Activated CD8-positive, alpha-beta memory T cell treated with anti-CD3 and anti-CD28 coated beads, Interleukin-2, amount 10 ng/mL, durations not matched to agents 7 days and 5 days (primary cell): Measurements from ENCODE around the gene LRIT3. TPM values are rescaled to one million over a fixed set of nuclear protein-coding genes. Genes with fewer than 3 reads are reported as not detected.
A peak's percentile ranks its signal among the peaks of the same experiment; 100 is the strongest.

Source experiments
- ATAC-seq: fragments of 150-1000 bp; cut with Tn5 transposase; one replicate; pipeline ENCODE4 v1.10.0; 2021; ENCODE audit warnings: moderate library complexity
- CTCF ChIA-PET: fragments of 350-600 bp; sonication (Branson Sonifier 250); formaldehyde crosslinking; loops from one replicate; lab custom pipeline; 2021; ENCODE audit warnings: antibody characterized with exemption; lab: Charles Lee
- DNase-seq: peaks from one replicate; pipeline ENCODE4 v3.0.0-alpha.2; 2020
- H3K27ac Mint-ChIP-seq: one replicate; pipeline ENCODE4 v1.8.0; 2021; ENCODE audit warnings: mild to moderate bottlenecking, mixed read lengths
- H3K27me3 Mint-ChIP-seq: one replicate; pipeline ENCODE4 v1.8.0; 2021; ENCODE audit warnings: mixed read lengths
- H3K36me3 Mint-ChIP-seq: one replicate; pipeline ENCODE4 v1.8.0; 2021; ENCODE audit warnings: mild to moderate bottlenecking, mixed read lengths
- H3K4me1 Mint-ChIP-seq: one replicate; pipeline ENCODE4 v1.8.0; 2021; ENCODE audit warnings: mixed read lengths
- H3K4me3 Mint-ChIP-seq: one replicate; pipeline ENCODE4 v1.8.0; 2021; ENCODE audit warnings: mild to moderate bottlenecking, moderate library complexity, mixed read lengths
- H3K9me3 Mint-ChIP-seq: one replicate; pipeline ENCODE4 v1.8.0; 2022; ENCODE audit warnings: low read depth, mixed read lengths
- total RNA-seq, 2 experiments: library from RNA; stranded (reverse); gene quantifications; one replicate each; pipeline ENCODE4 v1.2.3, GENCODE V29; 2021

LRIT3 gene
- under 1 TPM in 1 of 2 experiments, not detected in 1; 0.23 TPM for total RNA-seq

- Mint-ChIP-seq H3K4me3 (no peak within 1 kb of the TSS), H3K36me3 (no peaks in the 10 kb centered on the region), H3K9me3 (no peaks in the 10 kb centered on the region), H3K27ac (no peak within 1 kb of the TSS), H3K27me3 (no peaks in the 10 kb centered on the region), H3K4me1 (no peaks in the 10 kb centered on the region)
- DNase-seq (no peak), ATAC-seq (no peak)
- CTCF ChIA-PET = no interaction called here
Observed at GRCh38 chr4:109847896-109848442, at the start of gene LRIT3. Gene LRIT3 (plus strand): TSS chr4:109848107. CDS start chr4:109848202, 95 bp downstream.

- H3K27ac Mint-ChIP-seq = no peak overlapping the region
- H3K4me1 Mint-ChIP-seq = no peaks in the 10 kb centered on the region
- peaks cover 14% of the 10 kb centered on the region for H3K27me3 Mint-ChIP-seq
- H3K4me3 Mint-ChIP-seq = no peak overlapping the region
- peaks cover 6% of the 10 kb centered on the region for H3K36me3 Mint-ChIP-seq
- no peak for ATAC-seq
- no peak for DNase-seq
- H3K9me3 Mint-ChIP-seq = peaks cover 2% of the 10 kb centered on the region
- CTCF ChIA-PET = interaction anchor here (0.9 kb wide), 1 partner anchor 27 kb away, joined by 3 read pairs; no protein-coding TSS in a partner anchor
Observed at GRCh38 chr4:109798866-109799265, 49.0 kb upstream of the LRIT3 start.

- ATAC-seq (no peak), DNase-seq (no peak)
- Mint-ChIP-seq H3K9me3 (no peaks in the 10 kb centered on the region), H3K27me3 (peaks cover 7% of the 10 kb centered on the region), H3K36me3 (no peaks in the 10 kb centered on the region), H3K4me3 (no peak overlapping the region), H3K4me1 (no peaks in the 10 kb centered on the region), H3K27ac (no peak overlapping the region)
- CTCF ChIA-PET = no interaction called here
Observed at GRCh38 chr4:109801099-109801789, 46.7 kb upstream of the LRIT3 start.

- DNase-seq = no peak
- CTCF ChIA-PET = no interaction called here
- no peak within 1 kb of the TSS for H3K27ac Mint-ChIP-seq
- no peaks in the 10 kb centered on the region for H3K4me1 Mint-ChIP-seq
- no peak within 1 kb of the TSS for H3K4me3 Mint-ChIP-seq
- peaks cover 7% of the 10 kb centered on the region for H3K27me3 Mint-ChIP-seq
- H3K9me3 Mint-ChIP-seq = no peaks in the 10 kb centered on the region
- H3K36me3 Mint-ChIP-seq = no peaks in the 10 kb centered on the region
- no peak for ATAC-seq
Observed at GRCh38 chr4:109801895-109802319, 46.0 kb upstream of the LRIT3 start, which contains the start of gene CFI. Gene CFI (minus strand): TSS chr4:109801999. CDS start chr4:109801971, 28 bp downstream.

GRCh38 chr4:109803924-109804571 lies 43.9 kb upstream of the LRIT3 start:
- ATAC-seq (peak; percentile 67), DNase-seq (no peak)
- CTCF ChIA-PET = interaction anchor here (0.6 to 1.2 kb wide), 5 partner anchors 19 to 385 kb away, joined by 3 to 4 read pairs (median 3); partner anchors contain the start of gene SEC24B
- Mint-ChIP-seq H3K36me3 (no peaks in the 10 kb centered on the region), H3K27me3 (peaks cover 3% of the 10 kb centered on the region), H3K9me3 (no peaks in the 10 kb centered on the region), H3K27ac (no peak overlapping the region), H3K4me1 (no peaks in the 10 kb centered on the region), H3K4me3 (no peak overlapping the region)

GRCh38 chr4:109809655-109810054 lies 38.3 kb upstream of the LRIT3 start:
- no peaks in the 10 kb centered on the region for H3K36me3 Mint-ChIP-seq
- H3K4me3 Mint-ChIP-seq = no peak overlapping the region
- H3K27me3 Mint-ChIP-seq = peaks cover 3% of the 10 kb centered on the region
- peaks cover 19% of the 10 kb centered on the region for H3K4me1 Mint-ChIP-seq
- no peaks in the 10 kb centered on the region for H3K9me3 Mint-ChIP-seq
- H3K27ac Mint-ChIP-seq = no peak overlapping the region
- ATAC-seq = no peak
- no peak for DNase-seq
- CTCF ChIA-PET = no interaction called here

- Mint-ChIP-seq H3K27ac (no peak overlapping the region), H3K27me3 (peaks cover 3% of the 10 kb centered on the region), H3K4me1 (peaks cover 22% of the 10 kb centered on the region), H3K9me3 (no peaks in the 10 kb centered on the region), H3K36me3 (peaks cover 2% of the 10 kb centered on the region), H3K4me3 (no peak overlapping the region)
- DNase-seq = no peak
- CTCF ChIA-PET = interaction anchor here (1.4 kb wide), 1 partner anchor 378 kb away, joined by 4 read pairs; the partner anchor contains the start of gene SEC24B
- ATAC-seq = no peak
Observed at GRCh38 chr4:109810552-109811387, 37.1 kb upstream of the LRIT3 start.

GRCh38 chr4:109811707-109812106 lies 36.2 kb upstream of the LRIT3 start:
- Mint-ChIP-seq H3K4me3 (no peak overlapping the region), H3K4me1 (peaks cover 31% of the 10 kb centered on the region), H3K27ac (peak overlapping the region; percentile 32), H3K9me3 (no peaks in the 10 kb centered on the region), H3K36me3 (peaks cover 6% of the 10 kb centered on the region), H3K27me3 (peaks cover 3% of the 10 kb centered on the region)
- DNase-seq = no peak
- CTCF ChIA-PET = interaction anchor here (1.4 kb wide), 1 partner anchor 378 kb away, joined by 4 read pairs; the partner anchor contains the start of gene SEC24B
- ATAC-seq = no peak

GRCh38 chr4:109815151-109816081 lies 32.5 kb upstream of the LRIT3 start, which contains the start of gene GAR1:
Gene GAR1 (plus strand): TSS chr4:109815762. CDS start chr4:109816165, 403 bp downstream.
- CTCF ChIA-PET = interaction anchor here (0.7 to 4.2 kb wide), 5 partner anchors 11 to 382 kb away, joined by 3 to 17 read pairs (median 7); partner anchors contain the start of genes MCUB, RRH and SEC24B
- no peaks in the 10 kb centered on the region for H3K9me3 Mint-ChIP-seq
- H3K4me3 Mint-ChIP-seq = peak within 1 kb of the TSS; percentile 95
- peak; percentile 96 for DNase-seq
- peak; percentile 94 for ATAC-seq
- H3K27me3 Mint-ChIP-seq = no peaks in the 10 kb centered on the region
- H3K4me1 Mint-ChIP-seq = peaks cover 58% of the 10 kb centered on the region
- peaks cover 36% of the 10 kb centered on the region for H3K36me3 Mint-ChIP-seq
- peak within 1 kb of the TSS; percentile 98 for H3K27ac Mint-ChIP-seq

GRCh38 chr4:109816082-109816442 lies 31.8 kb upstream of the LRIT3 start:
- Mint-ChIP-seq H3K9me3 (no peaks in the 10 kb centered on the region), H3K27ac (peak overlapping the region; percentile 98), H3K27me3 (no peaks in the 10 kb centered on the region), H3K4me3 (peak overlapping the region; percentile 95), H3K36me3 (peaks cover 39% of the 10 kb centered on the region), H3K4me1 (peaks cover 60% of the 10 kb centered on the region)
- ATAC-seq = peak; percentile 8
- CTCF ChIA-PET = interaction anchor here (1.6 to 4.2 kb wide), 3 partner anchors 10 to 383 kb away, joined by 9 to 17 read pairs (median 10); partner anchors contain the start of genes RRH and SEC24B
- DNase-seq = peak; percentile 75

GRCh38 chr4:109816894-109817293 lies 31.0 kb upstream of the LRIT3 start:
- CTCF ChIA-PET = interaction anchor here (1.6 to 4.2 kb wide), 2 partner anchors 10 to 384 kb away, joined by 10 to 17 read pairs; partner anchors contain the start of genes RRH and SEC24B
- Mint-ChIP-seq H3K27me3 (no peaks in the 10 kb centered on the region), H3K4me1 (peaks cover 57% of the 10 kb centered on the region), H3K9me3 (no peaks in the 10 kb centered on the region), H3K27ac (peak overlapping the region; percentile 98), H3K36me3 (peaks cover 44% of the 10 kb centered on the region), H3K4me3 (peak overlapping the region; percentile 95)
- DNase-seq (no peak), ATAC-seq (no peak)

- no peaks in the 10 kb centered on the region for H3K27me3 Mint-ChIP-seq
- CTCF ChIA-PET = interaction anchor here (3.0 kb wide), 1 partner anchor 385 kb away, joined by 12 read pairs; the partner anchor contains the start of gene SEC24B
- H3K4me3 Mint-ChIP-seq = no peak overlapping the region
- H3K9me3 Mint-ChIP-seq = no peaks in the 10 kb centered on the region
- H3K4me1 Mint-ChIP-seq = peaks cover 54% of the 10 kb centered on the region
- peaks cover 50% of the 10 kb centered on the region for H3K36me3 Mint-ChIP-seq
- no peak overlapping the region for H3K27ac Mint-ChIP-seq
- DNase-seq = no peak
- ATAC-seq = no peak
Observed at GRCh38 chr4:109818268-109818667, 29.6 kb upstream of the LRIT3 start.
